HG02981 (cell line): ENCODE results near the gene HSPA1A.
"Not testable (repeated sequence)": the region's sequence is repeated elsewhere in the genome, so short reads cannot be mapped to it uniquely, and the experiment has no call there.

Experiments used
- ATAC-seq: cut with Tn5 transposase; IDR thresholded peaks from one replicate; pipeline ENCODE4 v1.9.1; 2021; ENCODE audit warnings: mild to moderate bottlenecking, moderate library complexity; ENCODE audit not compliant: unreplicated experiment

Gene HSPA1A

GRCh38 chr6:31781244-31782125 lies 33.9 kb upstream of the HSPA1A start:
- ATAC-seq: no peak

GRCh38 chr6:31782126-31782855 lies 33.1 kb upstream of the HSPA1A start:
- ATAC-seq: no peak

GRCh38 chr6:31784098-31784925 lies 31.0 kb upstream of the HSPA1A start:
- ATAC-seq: no peak

GRCh38 chr6:31785475-31785874 lies 29.9 kb upstream of the HSPA1A start:
- ATAC-seq: no peak

- ATAC-seq: no peak
Observed at GRCh38 chr6:31791324-31792089, 23.8 kb upstream of the HSPA1A start.

GRCh38 chr6:31792090-31792374 lies 23.3 kb upstream of the HSPA1A start:
- no peak for ATAC-seq

- ATAC-seq: no peak
Observed at GRCh38 chr6:31792761-31793171, 22.6 kb upstream of the HSPA1A start.

GRCh38 chr6:31793927-31794245 lies 21.5 kb upstream of the HSPA1A start:
- ATAC-seq: not testable (repeated sequence)

- ATAC-seq: no peak
Observed at GRCh38 chr6:31794294-31794865, 21.0 kb upstream of the HSPA1A start.

GRCh38 chr6:31794866-31795615 lies 20.3 kb upstream of the HSPA1A start:
- peak; percentile 17 for ATAC-seq

- peak; percentile 79 for ATAC-seq
Observed at GRCh38 chr6:31795616-31796298, 19.6 kb upstream of the HSPA1A start, which contains the start of gene VARS1. Gene VARS1 (minus strand): TSS chr6:31795752. CDS start chr6:31795217, 535 bp downstream.

GRCh38 chr6:31796993-31797385 lies 18.4 kb upstream of the HSPA1A start:
- no peak for ATAC-seq

GRCh38 chr6:31797588-31797987 lies 17.8 kb upstream of the HSPA1A start:
- ATAC-seq: no peak

- no peak for ATAC-seq
Observed at GRCh38 chr6:31799781-31800180, 15.6 kb upstream of the HSPA1A start.

- not testable (repeated sequence) for ATAC-seq
Observed at GRCh38 chr6:31801031-31801927, 14.1 kb upstream of the HSPA1A start.

- peak; percentile 19 for ATAC-seq
Observed at GRCh38 chr6:31805939-31806469, 9.3 kb upstream of the HSPA1A start.

GRCh38 chr6:31806470-31807272 lies 8.7 kb upstream of the HSPA1A start, which contains the start of gene LSM2:
Gene LSM2 (minus strand): TSS chr6:31806966. CDS start chr6:31806757, 209 bp downstream.
- peak; percentile 78 for ATAC-seq
